Neural cell (in vitro differentiated cells): ENCODE results near the gene CACNA1H.
"Not testable (repeated sequence)": the region's sequence is repeated elsewhere in the genome, so short reads cannot be mapped to it uniquely, and the experiment has no call there.

Source experiments
- EZH2 ChIP-seq: fragments of 200-600, 300-800 bp; shearing (Covaris generic), sonication (generic); IDR thresholded peaks from 2 replicates; pipeline ENCODE4 v1.6.1; 2014; ENCODE audit warnings: antibody characterized with exemption, low read length, borderline replicate concordance, mild to moderate bottlenecking; ENCODE audit not compliant: insufficient read depth, poor library complexity, severe bottlenecking
- POLR2AphosphoS5 ChIP-seq: IDR thresholded peaks from 2 replicates; pipeline ENCODE4 v1.6.1; 2012
- SMC3 ChIP-seq: fragments of 450-650 bp; conservative IDR thresholded peaks from 2 replicates; pipeline ENCODE4 v1.6.1; 2014; ENCODE audit warnings: antibody characterized with exemption, mild to moderate bottlenecking, moderate library complexity; ENCODE audit not compliant: poor library complexity
- TF ChIP-seq, protein P1 (sequence below): fragments of 450-650 bp; IDR thresholded peaks from 2 replicates; pipeline ENCODE4 v1.5.1; 2014; ENCODE audit warnings: antibody characterized with exemption, mild to moderate bottlenecking, moderate library complexity; ENCODE audit not compliant: poor library complexity, severe bottlenecking

DNA sequence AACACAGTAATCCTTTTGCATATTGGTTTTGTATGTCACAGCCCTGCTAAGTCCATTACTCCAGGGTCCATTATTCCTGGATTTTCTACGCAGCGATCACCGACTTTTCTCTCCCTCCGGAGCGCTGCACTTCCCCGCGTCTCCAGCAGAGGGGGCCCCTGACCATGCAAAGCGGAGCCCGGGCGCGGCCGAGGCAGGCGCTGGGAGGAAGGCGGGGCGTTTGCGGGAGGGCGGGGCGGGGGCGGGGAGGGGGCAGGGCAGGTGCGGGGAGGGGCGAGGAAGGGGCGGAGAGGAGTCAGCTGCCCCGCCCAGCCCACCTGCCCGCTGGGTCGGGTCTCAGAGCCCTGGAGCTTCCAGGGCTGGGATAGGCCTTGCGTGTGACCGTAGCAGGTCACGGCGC, 83.8 kb downstream of the CACNA1H start:
- TF ChIP-seq, protein P1, sequence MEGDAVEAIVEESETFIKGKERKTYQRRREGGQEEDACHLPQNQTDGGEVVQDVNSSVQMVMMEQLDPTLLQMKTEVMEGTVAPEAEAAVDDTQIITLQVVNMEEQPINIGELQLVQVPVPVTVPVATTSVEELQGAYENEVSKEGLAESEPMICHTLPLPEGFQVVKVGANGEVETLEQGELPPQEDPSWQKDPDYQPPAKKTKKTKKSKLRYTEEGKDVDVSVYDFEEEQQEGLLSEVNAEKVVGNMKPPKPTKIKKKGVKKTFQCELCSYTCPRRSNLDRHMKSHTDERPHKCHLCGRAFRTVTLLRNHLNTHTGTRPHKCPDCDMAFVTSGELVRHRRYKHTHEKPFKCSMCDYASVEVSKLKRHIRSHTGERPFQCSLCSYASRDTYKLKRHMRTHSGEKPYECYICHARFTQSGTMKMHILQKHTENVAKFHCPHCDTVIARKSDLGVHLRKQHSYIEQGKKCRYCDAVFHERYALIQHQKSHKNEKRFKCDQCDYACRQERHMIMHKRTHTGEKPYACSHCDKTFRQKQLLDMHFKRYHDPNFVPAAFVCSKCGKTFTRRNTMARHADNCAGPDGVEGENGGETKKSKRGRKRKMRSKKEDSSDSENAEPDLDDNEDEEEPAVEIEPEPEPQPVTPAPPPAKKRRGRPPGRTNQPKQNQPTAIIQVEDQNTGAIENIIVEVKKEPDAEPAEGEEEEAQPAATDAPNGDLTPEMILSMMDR, result not testable (repeated sequence)
- TF ChIP-seq POLR2AphosphoS5, SMC3, EZH2: not testable (repeated sequence)
